NB4 (cell line): ENCODE results near the gene GALNS.

ENCODE experiments used
- POLR2A ChIP-seq: IDR thresholded peaks from 2 replicates; pipeline ENCODE4 v1.6.1; 2011; ENCODE audit warnings: mild to moderate bottlenecking; ENCODE audit not compliant: insufficient read length; ENCODE audit errors: extremely low read depth
- TF ChIP-seq, protein P1 (sequence below): IDR thresholded peaks from one replicate; pipeline ENCODE4 v1.5.1; 2012; ENCODE audit warnings: low read depth, low read length
- TF ChIP-seq, protein P2 (sequence below): IDR thresholded peaks from 2 replicates; pipeline ENCODE4 v1.6.1; 2011; ENCODE audit warnings: low read depth, low read length

DNA sequence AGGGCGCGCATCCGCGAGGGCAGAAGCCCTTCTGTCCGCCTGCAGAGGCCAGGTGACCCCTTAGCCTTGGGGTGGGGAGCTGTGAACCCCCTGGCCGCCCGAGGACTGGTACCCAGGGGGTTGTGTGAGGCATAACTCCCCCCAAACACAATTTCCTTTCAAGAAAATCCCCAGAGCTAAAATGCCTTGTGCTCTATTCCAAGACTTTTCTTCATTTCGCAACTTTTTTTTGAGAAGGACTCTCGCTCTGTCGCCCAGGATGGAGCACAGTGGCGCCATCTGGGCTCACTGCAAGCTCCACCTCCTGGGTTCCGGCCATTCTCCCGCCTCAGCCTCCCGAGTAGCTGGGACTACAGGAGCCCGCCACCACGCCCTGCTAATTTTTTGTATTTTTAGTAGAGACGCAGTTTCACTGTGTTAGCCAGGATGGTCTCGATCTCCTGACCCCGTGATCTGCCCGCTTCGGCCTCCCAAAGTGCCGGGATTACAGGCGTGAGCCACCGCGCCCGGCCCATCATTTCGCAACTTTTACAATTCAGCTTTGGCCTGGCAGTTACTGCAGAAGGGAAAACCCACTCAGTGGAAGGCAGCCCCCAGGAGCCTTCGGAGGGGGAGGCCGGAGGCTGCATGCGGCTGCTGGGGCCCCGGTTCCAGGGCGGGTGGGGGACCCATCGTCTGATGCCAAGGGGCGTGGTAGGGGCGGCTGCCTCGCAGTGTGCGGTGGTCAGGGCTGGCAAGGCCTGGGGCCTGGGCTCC lies 44.1 kb downstream of the GALNS start:
- no peak for TF ChIP-seq POLR2A
- TF ChIP-seq, protein P1, sequence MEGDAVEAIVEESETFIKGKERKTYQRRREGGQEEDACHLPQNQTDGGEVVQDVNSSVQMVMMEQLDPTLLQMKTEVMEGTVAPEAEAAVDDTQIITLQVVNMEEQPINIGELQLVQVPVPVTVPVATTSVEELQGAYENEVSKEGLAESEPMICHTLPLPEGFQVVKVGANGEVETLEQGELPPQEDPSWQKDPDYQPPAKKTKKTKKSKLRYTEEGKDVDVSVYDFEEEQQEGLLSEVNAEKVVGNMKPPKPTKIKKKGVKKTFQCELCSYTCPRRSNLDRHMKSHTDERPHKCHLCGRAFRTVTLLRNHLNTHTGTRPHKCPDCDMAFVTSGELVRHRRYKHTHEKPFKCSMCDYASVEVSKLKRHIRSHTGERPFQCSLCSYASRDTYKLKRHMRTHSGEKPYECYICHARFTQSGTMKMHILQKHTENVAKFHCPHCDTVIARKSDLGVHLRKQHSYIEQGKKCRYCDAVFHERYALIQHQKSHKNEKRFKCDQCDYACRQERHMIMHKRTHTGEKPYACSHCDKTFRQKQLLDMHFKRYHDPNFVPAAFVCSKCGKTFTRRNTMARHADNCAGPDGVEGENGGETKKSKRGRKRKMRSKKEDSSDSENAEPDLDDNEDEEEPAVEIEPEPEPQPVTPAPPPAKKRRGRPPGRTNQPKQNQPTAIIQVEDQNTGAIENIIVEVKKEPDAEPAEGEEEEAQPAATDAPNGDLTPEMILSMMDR = peak; percentile 32
- TF ChIP-seq, protein P2, sequence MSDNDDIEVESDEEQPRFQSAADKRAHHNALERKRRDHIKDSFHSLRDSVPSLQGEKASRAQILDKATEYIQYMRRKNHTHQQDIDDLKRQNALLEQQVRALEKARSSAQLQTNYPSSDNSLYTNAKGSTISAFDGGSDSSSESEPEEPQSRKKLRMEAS = peak; percentile 67; the same call in 1 of the 2 replicates
